OCI-LY1 (cell line): Measurements from ENCODE around the gene HNRNPA2B1.

Experiments
- EZH2 ChIP-seq: fragments of 200-600 bp; sonication (generic), shearing (Covaris generic); IDR thresholded peaks from 2 replicates; pipeline ENCODE4 v1.8.0; 2017; ENCODE audit warnings: borderline replicate concordance, mixed run types, mild to moderate bottlenecking, antibody characterized with exemption, low read length, moderate library complexity, mixed read lengths
- TF ChIP-seq, protein P1 (sequence below): fragments of 200-600 bp; sonication (generic), shearing (Covaris generic); IDR thresholded peaks from 2 replicates; pipeline ENCODE4 v1.5.1; 2017; ENCODE audit warnings: mild to moderate bottlenecking, antibody characterized with exemption, low read length, moderate library complexity, mixed read lengths

- TF ChIP-seq, protein P1, sequence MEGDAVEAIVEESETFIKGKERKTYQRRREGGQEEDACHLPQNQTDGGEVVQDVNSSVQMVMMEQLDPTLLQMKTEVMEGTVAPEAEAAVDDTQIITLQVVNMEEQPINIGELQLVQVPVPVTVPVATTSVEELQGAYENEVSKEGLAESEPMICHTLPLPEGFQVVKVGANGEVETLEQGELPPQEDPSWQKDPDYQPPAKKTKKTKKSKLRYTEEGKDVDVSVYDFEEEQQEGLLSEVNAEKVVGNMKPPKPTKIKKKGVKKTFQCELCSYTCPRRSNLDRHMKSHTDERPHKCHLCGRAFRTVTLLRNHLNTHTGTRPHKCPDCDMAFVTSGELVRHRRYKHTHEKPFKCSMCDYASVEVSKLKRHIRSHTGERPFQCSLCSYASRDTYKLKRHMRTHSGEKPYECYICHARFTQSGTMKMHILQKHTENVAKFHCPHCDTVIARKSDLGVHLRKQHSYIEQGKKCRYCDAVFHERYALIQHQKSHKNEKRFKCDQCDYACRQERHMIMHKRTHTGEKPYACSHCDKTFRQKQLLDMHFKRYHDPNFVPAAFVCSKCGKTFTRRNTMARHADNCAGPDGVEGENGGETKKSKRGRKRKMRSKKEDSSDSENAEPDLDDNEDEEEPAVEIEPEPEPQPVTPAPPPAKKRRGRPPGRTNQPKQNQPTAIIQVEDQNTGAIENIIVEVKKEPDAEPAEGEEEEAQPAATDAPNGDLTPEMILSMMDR: peak; percentile 85
- TF ChIP-seq EZH2: no peak
These were observed 2.3 kb downstream of the HNRNPA2B1 start for GRCh38 chr7:26198133-26198780.
